HUES48 (cell line): ENCODE results near the gene FXYD3.
A peak's percentile ranks its signal among the peaks of the same experiment; 100 is the strongest.

Experiments used
- H3K27ac ChIP-seq: one replicate; pipeline ENCODE4 v1.7.0; 2013; ENCODE audit warnings: low read depth, low read length, inconsistent platforms
- H3K27me3 ChIP-seq: 2 replicates; pipeline ENCODE4 v1.6.1; 2013; ENCODE audit warnings: mild to moderate bottlenecking, low read length; ENCODE audit not compliant: control insufficient read depth, insufficient read depth
- H3K36me3 ChIP-seq: 2 replicates; pipeline ENCODE4 v1.6.1; 2013; ENCODE audit warnings: low read length; ENCODE audit not compliant: control insufficient read depth, insufficient read depth
- H3K4me1 ChIP-seq: 2 replicates; pipeline ENCODE4 v1.6.1; 2013; ENCODE audit warnings: mild to moderate bottlenecking, low read length; ENCODE audit not compliant: control insufficient read depth, insufficient read depth
- H3K4me3 ChIP-seq: 2 replicates; pipeline ENCODE4 v1.5.1; 2013; ENCODE audit warnings: mild to moderate bottlenecking, low read depth, low read length
- H3K9ac ChIP-seq: 2 replicates; pipeline ENCODE4 v1.6.1; 2013; ENCODE audit warnings: mild to moderate bottlenecking, low read depth, low read length, moderate library complexity
- H3K9me3 ChIP-seq: 2 replicates; pipeline ENCODE4 v1.6.1; 2013; ENCODE audit warnings: low read length; ENCODE audit not compliant: control insufficient read depth, insufficient read depth

FXYD3 gene

GRCh38 chr19:35086455-35086854 lies 29.2 kb upstream of the FXYD3 start:
- no peak overlapping the region for H3K9ac ChIP-seq
- peaks cover 16% of the 10 kb centered on the region for H3K4me1 ChIP-seq
- no peak overlapping the region for H3K27ac ChIP-seq
- H3K9me3 ChIP-seq = no peaks in the 10 kb centered on the region
- no peaks in the 10 kb centered on the region for H3K36me3 ChIP-seq
- H3K4me3 ChIP-seq = no peak overlapping the region
- no peaks in the 10 kb centered on the region for H3K27me3 ChIP-seq

- no peak overlapping the region for H3K27ac ChIP-seq
- peaks cover 16% of the 10 kb centered on the region for H3K4me1 ChIP-seq
- H3K27me3 ChIP-seq = no peaks in the 10 kb centered on the region
- H3K9ac ChIP-seq = no peak overlapping the region
- H3K4me3 ChIP-seq = no peak overlapping the region
- H3K36me3 ChIP-seq = no peaks in the 10 kb centered on the region
- no peaks in the 10 kb centered on the region for H3K9me3 ChIP-seq
These were observed 28.2 kb upstream of the FXYD3 start for GRCh38 chr19:35087393-35087792.

- H3K36me3 ChIP-seq = no peaks in the 10 kb centered on the region
- no peaks in the 10 kb centered on the region for H3K9me3 ChIP-seq
- no peak overlapping the region for H3K4me3 ChIP-seq
- no peak overlapping the region for H3K9ac ChIP-seq
- peaks cover 16% of the 10 kb centered on the region for H3K4me1 ChIP-seq
- H3K27me3 ChIP-seq = no peaks in the 10 kb centered on the region
- H3K27ac ChIP-seq = peak overlapping the region; percentile 7
These were observed 27.3 kb upstream of the FXYD3 start for GRCh38 chr19:35088131-35088913.

GRCh38 chr19:35089554-35089953 lies 26.1 kb upstream of the FXYD3 start:
- Histone ChIP-seq H3K4me1 (peaks cover 10% of the 10 kb centered on the region), H3K36me3 (no peaks in the 10 kb centered on the region)

GRCh38 chr19:35090160-35090505 lies 25.5 kb upstream of the FXYD3 start:
- Histone ChIP-seq H3K27me3 (no peaks in the 10 kb centered on the region), H3K27ac (no peak overlapping the region), H3K4me3 (no peak overlapping the region), H3K4me1 (peaks cover 10% of the 10 kb centered on the region), H3K36me3 (no peaks in the 10 kb centered on the region), H3K9me3 (no peaks in the 10 kb centered on the region), H3K9ac (no peak overlapping the region)

More at GRCh38 chr19:35089554-35089953, 26.1 kb upstream of the FXYD3 start:
- Histone ChIP-seq H3K27ac (no peak overlapping the region), H3K9me3 (no peaks in the 10 kb centered on the region), H3K4me3 (no peak overlapping the region), H3K9ac (no peak overlapping the region), H3K27me3 (no peaks in the 10 kb centered on the region)

GRCh38 chr19:35090506-35091214 lies 25.0 kb upstream of the FXYD3 start:
- H3K27ac ChIP-seq = no peak overlapping the region
- no peaks in the 10 kb centered on the region for H3K36me3 ChIP-seq
- H3K4me1 ChIP-seq = peaks cover 10% of the 10 kb centered on the region
- H3K4me3 ChIP-seq = peak overlapping the region; percentile 42
- H3K9me3 ChIP-seq = no peaks in the 10 kb centered on the region
- no peaks in the 10 kb centered on the region for H3K27me3 ChIP-seq
- peak overlapping the region; percentile 60; the same call in 1 of the 2 replicates for H3K9ac ChIP-seq

- no peaks in the 10 kb centered on the region for H3K9me3 ChIP-seq
- H3K27me3 ChIP-seq = no peaks in the 10 kb centered on the region
- H3K4me1 ChIP-seq = peaks cover 10% of the 10 kb centered on the region
- no peak overlapping the region for H3K9ac ChIP-seq
- H3K36me3 ChIP-seq = no peaks in the 10 kb centered on the region
- no peak overlapping the region for H3K4me3 ChIP-seq
- no peak overlapping the region for H3K27ac ChIP-seq
These were observed 22.2 kb upstream of the FXYD3 start for GRCh38 chr19:35093430-35093829.

- Histone ChIP-seq H3K4me3 (no peak overlapping the region), H3K27ac (no peak overlapping the region), H3K9ac (no peak overlapping the region), H3K27me3 (no peaks in the 10 kb centered on the region), H3K9me3 (no peaks in the 10 kb centered on the region), H3K4me1 (peaks cover 10% of the 10 kb centered on the region), H3K36me3 (no peaks in the 10 kb centered on the region)
These were observed 21.5 kb upstream of the FXYD3 start for GRCh38 chr19:35093941-35094647.

GRCh38 chr19:35094656-35095055 lies 21.0 kb upstream of the FXYD3 start:
- Histone ChIP-seq H3K27ac (no peak overlapping the region), H3K27me3 (no peaks in the 10 kb centered on the region), H3K36me3 (no peaks in the 10 kb centered on the region), H3K4me3 (no peak overlapping the region), H3K9me3 (no peaks in the 10 kb centered on the region), H3K9ac (no peak overlapping the region), H3K4me1 (peaks cover 10% of the 10 kb centered on the region)

- no peak overlapping the region for H3K4me3 ChIP-seq
- no peaks in the 10 kb centered on the region for H3K9me3 ChIP-seq
- H3K27me3 ChIP-seq = no peaks in the 10 kb centered on the region
- H3K9ac ChIP-seq = no peak overlapping the region
- no peak overlapping the region for H3K27ac ChIP-seq
- H3K36me3 ChIP-seq = no peaks in the 10 kb centered on the region
- H3K4me1 ChIP-seq = peaks cover 2% of the 10 kb centered on the region; the same call in 1 of the 2 replicates
These were observed 19.8 kb upstream of the FXYD3 start for GRCh38 chr19:35095667-35096368.
